ENCODE measurements around the gene LGALS7. TPM values are rescaled to one million over a fixed set of nuclear protein-coding genes. Genes with fewer than 3 reads are reported as not detected.

LGALS7 gene
- total RNA-seq, 1 donor: not detected

DNA sequence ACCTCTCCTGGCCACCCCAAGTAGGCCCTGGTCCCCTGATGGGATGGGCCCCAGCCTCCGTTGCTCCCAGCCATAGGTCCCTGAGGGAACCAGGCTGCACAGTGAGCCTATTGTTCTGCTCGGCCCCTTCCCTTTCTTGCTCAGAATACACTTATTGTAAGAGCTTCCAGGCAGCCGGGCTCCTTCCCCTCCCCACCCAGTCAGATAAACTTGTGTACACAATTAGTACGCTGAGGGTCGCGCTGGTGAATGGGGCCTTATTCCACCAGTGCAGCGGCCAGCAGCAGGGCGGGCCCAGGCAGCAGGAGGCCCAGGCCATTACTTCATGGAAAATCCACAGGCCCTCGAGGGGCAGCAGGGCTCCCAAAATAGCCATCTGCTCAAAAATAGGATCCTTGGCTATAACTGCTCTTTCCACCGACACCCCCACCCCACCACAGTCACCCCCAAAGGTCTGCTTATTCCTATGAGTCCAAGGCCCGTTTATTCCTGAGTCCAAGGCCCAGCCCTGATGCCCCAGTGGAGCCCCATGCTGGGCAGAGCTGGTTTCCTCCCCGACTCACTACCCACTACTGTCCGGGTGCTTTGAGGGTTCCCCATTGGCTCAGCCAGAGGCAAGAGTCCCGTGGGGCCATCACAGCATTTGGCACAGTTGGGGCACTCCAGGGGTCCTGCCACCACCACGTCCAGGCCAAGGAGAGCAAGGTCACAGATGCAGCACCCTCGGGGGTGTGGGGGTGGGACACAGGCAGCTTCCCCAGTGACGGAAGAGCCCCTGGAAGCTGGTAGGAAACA is 51.1 kb downstream of the LGALS7 start:
- no peak overlapping the region for H2AFZ ChIP-seq (ENCODE audit: low read length)
- H3K9me3 ChIP-seq (ENCODE audit: low read depth, low read length): no peaks in the 10 kb centered on the region
- TF ChIP-seq, protein P1, sequence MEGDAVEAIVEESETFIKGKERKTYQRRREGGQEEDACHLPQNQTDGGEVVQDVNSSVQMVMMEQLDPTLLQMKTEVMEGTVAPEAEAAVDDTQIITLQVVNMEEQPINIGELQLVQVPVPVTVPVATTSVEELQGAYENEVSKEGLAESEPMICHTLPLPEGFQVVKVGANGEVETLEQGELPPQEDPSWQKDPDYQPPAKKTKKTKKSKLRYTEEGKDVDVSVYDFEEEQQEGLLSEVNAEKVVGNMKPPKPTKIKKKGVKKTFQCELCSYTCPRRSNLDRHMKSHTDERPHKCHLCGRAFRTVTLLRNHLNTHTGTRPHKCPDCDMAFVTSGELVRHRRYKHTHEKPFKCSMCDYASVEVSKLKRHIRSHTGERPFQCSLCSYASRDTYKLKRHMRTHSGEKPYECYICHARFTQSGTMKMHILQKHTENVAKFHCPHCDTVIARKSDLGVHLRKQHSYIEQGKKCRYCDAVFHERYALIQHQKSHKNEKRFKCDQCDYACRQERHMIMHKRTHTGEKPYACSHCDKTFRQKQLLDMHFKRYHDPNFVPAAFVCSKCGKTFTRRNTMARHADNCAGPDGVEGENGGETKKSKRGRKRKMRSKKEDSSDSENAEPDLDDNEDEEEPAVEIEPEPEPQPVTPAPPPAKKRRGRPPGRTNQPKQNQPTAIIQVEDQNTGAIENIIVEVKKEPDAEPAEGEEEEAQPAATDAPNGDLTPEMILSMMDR (IDR thresholded peaks at IDR 0.05; ENCODE audit: extremely low read depth, low read depth, low read length): no peak
- peaks cover 3% of the 10 kb centered on the region for H3K4me1 ChIP-seq (ENCODE audit: insufficient read depth, low read length)
- no peaks in the 10 kb centered on the region for H3K27me3 ChIP-seq (ENCODE audit: insufficient read depth, low read length)
- no peak overlapping the region for H3K4me3 ChIP-seq (ENCODE audit: insufficient read depth, low read length)
- peaks cover 39% of the 10 kb centered on the region for H4K20me1 ChIP-seq (ENCODE audit: insufficient read depth, low read length)
- no peak for DNase-seq (ENCODE audit: insufficient read length, low spot score, missing footprints)
- H3K36me3 ChIP-seq (ENCODE audit: insufficient read depth, low read length): peaks cover 95% of the 10 kb centered on the region
- H3K27ac ChIP-seq (ENCODE audit: low read depth, low read length): peak overlapping the region; percentile 37
- peaks cover 64% of the 10 kb centered on the region for H3K79me2 ChIP-seq (ENCODE audit: insufficient read depth, low read length)
- H3K4me2 ChIP-seq (ENCODE audit: insufficient read depth, low read length): no peak overlapping the region

DNA sequence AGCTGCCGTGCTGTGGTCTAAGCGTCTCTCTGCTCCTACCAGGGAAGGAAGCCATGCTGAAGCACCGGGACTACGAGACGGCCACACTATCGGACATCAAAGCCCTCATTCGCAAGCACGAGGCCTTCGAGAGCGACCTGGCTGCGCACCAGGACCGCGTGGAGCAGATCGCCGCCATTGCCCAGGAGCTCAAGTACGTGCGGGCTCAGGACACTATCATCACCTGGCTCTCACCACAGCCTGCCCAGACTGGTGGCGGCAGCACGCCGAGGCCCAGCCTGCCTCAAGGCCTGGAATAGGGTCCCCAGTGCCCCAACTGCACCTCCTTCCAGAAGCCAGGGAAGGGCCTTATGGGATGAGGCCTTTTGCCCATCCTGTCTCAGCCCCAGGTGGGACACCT is 51.8 kb downstream of the LGALS7 start:
- TF ChIP-seq, protein P1 (IDR thresholded peaks at IDR 0.05; ENCODE audit: extremely low read depth, low read depth, low read length): no peak
- peaks cover 39% of the 10 kb centered on the region for H4K20me1 ChIP-seq (ENCODE audit: insufficient read depth, low read length)
- H3K79me2 ChIP-seq (ENCODE audit: insufficient read depth, low read length): peaks cover 65% of the 10 kb centered on the region

More for the DNA sequence above, 51.8 kb downstream of the LGALS7 start:
- Histone ChIP-seq H2AFZ (ENCODE audit: low read length) (no peak overlapping the region), H3K4me3 (ENCODE audit: insufficient read depth, low read length) (no peak overlapping the region), H3K4me1 (ENCODE audit: insufficient read depth, low read length) (peaks cover 3% of the 10 kb centered on the region), H3K27ac (ENCODE audit: low read depth, low read length) (peak overlapping the region; percentile 23), H3K27me3 (ENCODE audit: insufficient read depth, low read length) (no peaks in the 10 kb centered on the region), H3K9me3 (ENCODE audit: low read depth, low read length) (no peaks in the 10 kb centered on the region), H3K36me3 (ENCODE audit: insufficient read depth, low read length) (peaks cover 95% of the 10 kb centered on the region), H3K4me2 (ENCODE audit: insufficient read depth, low read length) (no peak overlapping the region)
- DNase-seq (ENCODE audit: insufficient read length, low spot score, missing footprints): no peak

Small RNAs within 50 kb of the gene (small RNA-seq; reads per million reads assigned to genes)
- gene RNU6-140P: not detected

Other genes starting within 250 kb of the LGALS7 start
- under 0.01 and 0.72 TPM in 2 replicates for gene MAP4K1, start 155.6 kb downstream of the LGALS7 start, total RNA-seq
- gene EIF3K, start 154.3 kb downstream of the LGALS7 start, total RNA-seq: 210 and 317 TPM in 2 replicates
- 204 and 229 TPM in 2 replicates for gene ACTN4, start 125.9 kb downstream of the LGALS7 start, total RNA-seq
- gene CAPN12, start 29.0 kb downstream of the LGALS7 start, total RNA-seq: not detected in 2 replicates
- not detected in 2 replicates for gene LGALS7B, start 15.7 kb upstream of the LGALS7 start, total RNA-seq
- not detected in 2 replicates for gene LGALS4, start 39.4 kb upstream of the LGALS7 start, total RNA-seq
- 35.1 and 36.9 TPM in 2 replicates for gene ECH1, start 58.3 kb upstream of the LGALS7 start, total RNA-seq
- 188 and 201 TPM in 2 replicates for gene HNRNPL, start 76.5 kb upstream of the LGALS7 start, total RNA-seq
- 2.5 and 3.2 TPM in 2 replicates for gene RINL, start 104.8 kb upstream of the LGALS7 start, total RNA-seq
- 76.9 and 77.4 TPM in 2 replicates for gene SIRT2, start 126.1 kb upstream of the LGALS7 start, total RNA-seq
- 9.1 and 12.7 TPM in 2 replicates for gene NFKBIB, start 126.5 kb upstream of the LGALS7 start, total RNA-seq
- gene CCER2, start 138.7 kb upstream of the LGALS7 start, total RNA-seq: not detected in 2 replicates
- gene SARS2, start 157.2 kb upstream of the LGALS7 start, total RNA-seq: 20.3 and 21.7 TPM in 2 replicates
- 21.5 and 25.7 TPM in 2 replicates for gene MRPS12, start 157.4 kb upstream of the LGALS7 start, total RNA-seq
- 40.9 and 42.7 TPM in 2 replicates for gene FBXO17, start 202.2 kb upstream of the LGALS7 start, total RNA-seq